Measurements from ENCODE around the gene PIGU. TPM values are rescaled to one million over a fixed set of nuclear protein-coding genes. Genes with fewer than 3 reads are reported as not detected.
A peak's percentile ranks its signal among the peaks of the same experiment; 100 is the strongest.

The PIGU gene
- total RNA-seq, 1 donor from 2014 or later = 46.2 TPM

DNA sequence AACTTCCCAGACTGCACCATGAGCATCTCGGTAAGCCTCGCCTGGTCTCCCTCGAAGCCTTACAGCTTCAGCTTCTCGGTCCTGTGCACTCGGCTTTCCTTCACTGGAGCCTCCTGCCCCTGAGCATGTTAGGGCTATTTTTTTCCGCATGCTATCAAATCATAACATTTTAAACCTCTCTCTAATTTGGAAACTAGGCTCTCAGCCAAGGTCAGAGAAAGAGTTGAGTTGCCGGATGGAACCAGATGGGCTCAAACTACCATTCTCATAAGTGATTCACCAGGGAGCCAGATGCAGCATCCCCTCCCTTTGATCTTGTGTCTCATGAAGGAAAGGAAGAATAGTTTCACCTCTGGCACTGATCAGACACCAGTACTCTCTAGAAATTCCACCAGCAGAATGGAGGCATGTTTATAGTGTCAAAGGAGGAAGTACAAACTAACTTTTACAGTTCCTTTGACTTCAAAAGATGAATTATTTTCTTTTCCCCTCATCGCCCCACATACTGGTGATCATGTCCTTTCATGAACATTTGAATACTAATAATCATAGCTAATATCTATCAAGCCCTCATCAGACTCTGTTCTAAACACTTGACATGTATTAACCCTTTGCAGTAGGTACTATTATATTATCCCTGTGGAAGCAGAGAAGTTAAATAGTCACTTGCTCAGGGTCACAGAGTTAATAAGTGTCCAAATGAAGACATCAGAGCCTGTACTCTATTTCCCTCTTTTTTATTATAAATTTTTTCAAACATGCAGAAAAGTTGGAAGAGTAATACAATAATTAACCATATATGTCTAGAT lies 71.7 kb downstream of the PIGU start:
- Mint-ChIP-seq H3K27ac (no peak overlapping the region), H3K4me1 (ENCODE audit: unreplicated experiment) (peaks cover 18% of the 10 kb centered on the region), H3K9me3 (no peaks in the 10 kb centered on the region), H3K36me3 (peaks cover 13% of the 10 kb centered on the region), H3K4me3 (no peak overlapping the region), H3K27me3 (no peaks in the 10 kb centered on the region)
- DNase-seq (ENCODE audit: extremely low spot score, unreplicated experiment) = no peak
- TF ChIP-seq, protein P1, sequence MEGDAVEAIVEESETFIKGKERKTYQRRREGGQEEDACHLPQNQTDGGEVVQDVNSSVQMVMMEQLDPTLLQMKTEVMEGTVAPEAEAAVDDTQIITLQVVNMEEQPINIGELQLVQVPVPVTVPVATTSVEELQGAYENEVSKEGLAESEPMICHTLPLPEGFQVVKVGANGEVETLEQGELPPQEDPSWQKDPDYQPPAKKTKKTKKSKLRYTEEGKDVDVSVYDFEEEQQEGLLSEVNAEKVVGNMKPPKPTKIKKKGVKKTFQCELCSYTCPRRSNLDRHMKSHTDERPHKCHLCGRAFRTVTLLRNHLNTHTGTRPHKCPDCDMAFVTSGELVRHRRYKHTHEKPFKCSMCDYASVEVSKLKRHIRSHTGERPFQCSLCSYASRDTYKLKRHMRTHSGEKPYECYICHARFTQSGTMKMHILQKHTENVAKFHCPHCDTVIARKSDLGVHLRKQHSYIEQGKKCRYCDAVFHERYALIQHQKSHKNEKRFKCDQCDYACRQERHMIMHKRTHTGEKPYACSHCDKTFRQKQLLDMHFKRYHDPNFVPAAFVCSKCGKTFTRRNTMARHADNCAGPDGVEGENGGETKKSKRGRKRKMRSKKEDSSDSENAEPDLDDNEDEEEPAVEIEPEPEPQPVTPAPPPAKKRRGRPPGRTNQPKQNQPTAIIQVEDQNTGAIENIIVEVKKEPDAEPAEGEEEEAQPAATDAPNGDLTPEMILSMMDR (conservative IDR thresholded peaks at IDR 0.05) = no peak

- Mint-ChIP-seq H3K4me3 (no peak overlapping the region), H3K27me3 (no peaks in the 10 kb centered on the region), H3K4me1 (ENCODE audit: unreplicated experiment) (peaks cover 14% of the 10 kb centered on the region), H3K27ac (no peak overlapping the region), H3K36me3 (peaks cover 4% of the 10 kb centered on the region), H3K9me3 (no peaks in the 10 kb centered on the region)
- no peak for DNase-seq (ENCODE audit: extremely low spot score, unreplicated experiment)
- TF ChIP-seq, protein P1 (conservative IDR thresholded peaks at IDR 0.05) = no peak
Observed at GRCh38 chr20:34600892-34601653, 75.8 kb downstream of the PIGU start.

- H3K4me1 Mint-ChIP-seq (ENCODE audit: unreplicated experiment) = peaks cover 6% of the 10 kb centered on the region
- no peak for DNase-seq (ENCODE audit: extremely low spot score, unreplicated experiment)
- no peak overlapping the region for H3K4me3 Mint-ChIP-seq
- no peaks in the 10 kb centered on the region for H3K27me3 Mint-ChIP-seq
- no peaks in the 10 kb centered on the region for H3K9me3 Mint-ChIP-seq
- no peak overlapping the region for H3K27ac Mint-ChIP-seq
- peaks cover 9% of the 10 kb centered on the region for H3K36me3 Mint-ChIP-seq
- TF ChIP-seq, protein P1 (conservative IDR thresholded peaks at IDR 0.05) = no peak
Observed at GRCh38 chr20:34595377-34596184, 81.3 kb downstream of the PIGU start.

DNA sequence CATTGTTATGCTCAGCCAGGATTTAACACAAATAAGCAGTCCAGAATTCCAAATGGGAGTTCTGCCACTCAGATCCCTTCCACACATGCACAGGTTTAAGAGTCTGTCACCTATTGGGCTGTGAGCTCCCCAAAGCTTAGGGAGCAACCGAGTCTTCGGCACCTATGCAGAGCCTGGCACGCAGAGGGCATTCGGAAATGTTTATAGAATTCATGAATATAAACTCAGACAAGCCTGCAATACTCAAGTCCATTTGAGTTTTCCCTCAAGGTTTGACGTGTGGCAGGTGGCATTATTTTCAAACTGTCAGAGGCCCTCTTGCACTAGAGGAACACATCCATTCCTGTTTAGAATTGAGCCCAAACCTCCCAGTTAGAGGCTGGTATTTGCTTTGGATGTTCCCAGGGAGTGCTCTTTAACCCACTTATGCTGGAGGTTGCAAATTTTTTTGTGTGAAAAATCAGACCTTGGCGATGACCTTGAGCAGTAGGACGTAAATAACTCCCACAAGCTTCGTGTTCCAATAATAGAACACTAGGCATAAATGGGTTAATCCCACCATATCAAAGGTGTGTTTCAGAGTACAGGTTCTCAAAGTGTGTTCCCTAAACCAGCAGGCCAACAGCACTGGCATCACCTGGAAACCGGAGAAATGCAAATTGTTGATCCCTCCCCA lies 90.3 kb downstream of the PIGU start:
- peaks cover 9% of the 10 kb centered on the region for H3K4me1 Mint-ChIP-seq (ENCODE audit: unreplicated experiment)
- H3K9me3 Mint-ChIP-seq = no peaks in the 10 kb centered on the region
- peaks cover 12% of the 10 kb centered on the region for H3K36me3 Mint-ChIP-seq
- H3K27me3 Mint-ChIP-seq = no peaks in the 10 kb centered on the region
- no peak for DNase-seq (ENCODE audit: extremely low spot score, unreplicated experiment)
- H3K27ac Mint-ChIP-seq = no peak overlapping the region
- TF ChIP-seq, protein P1 (conservative IDR thresholded peaks at IDR 0.05) = no peak
- H3K4me3 Mint-ChIP-seq = no peak overlapping the region

- Mint-ChIP-seq H3K27ac (no peak overlapping the region), H3K9me3 (no peaks in the 10 kb centered on the region)
- DNase-seq (ENCODE audit: extremely low spot score, unreplicated experiment) = peak; percentile 66
Observed at GRCh38 chr20:34585019-34585418, 91.9 kb downstream of the PIGU start.

More at GRCh38 chr20:34585019-34585418, 91.9 kb downstream of the PIGU start:
- Mint-ChIP-seq H3K4me1 (ENCODE audit: unreplicated experiment) (peaks cover 17% of the 10 kb centered on the region), H3K36me3 (peaks cover 16% of the 10 kb centered on the region), H3K4me3 (no peak overlapping the region), H3K27me3 (no peaks in the 10 kb centered on the region)
- TF ChIP-seq, protein P1 (conservative IDR thresholded peaks at IDR 0.05) = no peak
